Caco-2 (cell line): ENCODE measurements around the gene TBC1D8. TPM values are rescaled to one million over a fixed set of nuclear protein-coding genes. Genes with fewer than 3 reads are reported as not detected.

Experiments used
- BruUV-seq: library from RNA; stranded (reverse); fragments of 400-500 nt; replicated peaks from 2 replicates; lab custom pipeline; 2021; lab: Mats Ljungman, UMichigan
- CTCF ChIA-PET: fragments of 300-600 bp; sonication (Branson Sonifier 250); formaldehyde crosslinking; loops from one replicate; lab custom pipeline; 2022; ENCODE audit warnings: antibody characterized with exemption; lab: Charles Lee
- POLR2A ChIA-PET: fragments of 300-600 bp; sonication (Branson Sonifier 250); formaldehyde crosslinking; loops from one replicate; lab custom pipeline; 2022; ENCODE audit warnings: antibody characterized with exemption; lab: Charles Lee
- DNase-seq, 2 experiments: peaks; one replicate each; pipeline versions ENCODE4 v3.0.0 to v3.0.0-alpha.2; 2020 to 2022
- H3K27me3 ChIP-seq: replicated peaks from 2 replicates; pipeline ENCODE4 v1.6.0; 2011; ENCODE audit warnings: low read length; ENCODE audit not compliant: control insufficient read depth, insufficient read depth
- H3K36me3 ChIP-seq: 2 replicates; pipeline ENCODE4 v1.5.1; 2011; ENCODE audit warnings: low read length; ENCODE audit not compliant: control insufficient read depth, insufficient read depth
- H3K4me1 ChIP-seq: fragments of 250-450 bp; sonication (Bioruptor Pico); 2 replicates; pipeline ENCODE4 v1.5.1; 2020; ENCODE audit warnings: mild to moderate bottlenecking
- H3K4me3 ChIP-seq: 2 replicates; pipeline ENCODE4 v1.5.1; 2011; ENCODE audit warnings: low read depth, mild to moderate bottlenecking, control low read depth, low read length
- H3K9me3 ChIP-seq: fragments of 250-450 bp; sonication (Bioruptor Pico); 2 replicates; pipeline ENCODE4 v1.5.1; 2020; ENCODE audit warnings: mild to moderate bottlenecking, moderate library complexity
- H3K27ac Mint-ChIP-seq: one replicate; pipeline ENCODE4 v1.8.0; 2022; ENCODE audit warnings: mixed read lengths; ENCODE audit not compliant: unreplicated experiment
- H3K27me3 Mint-ChIP-seq: one replicate; pipeline ENCODE4 v1.8.0; 2022; ENCODE audit warnings: mixed read lengths; ENCODE audit not compliant: insufficient read depth, unreplicated experiment
- H3K36me3 Mint-ChIP-seq: one replicate; pipeline ENCODE4 v1.8.0; 2022; ENCODE audit warnings: mild to moderate bottlenecking, mixed read lengths; ENCODE audit not compliant: insufficient read depth, unreplicated experiment
- H3K4me1 Mint-ChIP-seq: one replicate; pipeline ENCODE4 v1.8.0; 2022; ENCODE audit warnings: low read depth, mixed read lengths; ENCODE audit not compliant: unreplicated experiment
- H3K4me3 Mint-ChIP-seq: one replicate; pipeline ENCODE4 v1.8.0; 2022; ENCODE audit warnings: mild to moderate bottlenecking, moderate library complexity, mixed read lengths; ENCODE audit not compliant: unreplicated experiment
- H3K9me3 Mint-ChIP-seq: one replicate; pipeline ENCODE4 v1.8.0; 2022; ENCODE audit warnings: mixed read lengths; ENCODE audit not compliant: unreplicated experiment
- intact Hi-C: fragments of 100-400 bp; cut with micrococcal nuclease; formaldehyde crosslinking; loops from one replicate; pipeline ENCODE4 v1.10.0; 2022; ENCODE audit not compliant: unreplicated experiment
- total RNA-seq: library from RNA; stranded (reverse); gene quantifications from 2 replicates; pipeline ENCODE4 v1.2.3, GENCODE V29; 2022
- TF ChIP-seq, protein P1 (sequence below), 2 experiments: fragments of 200-600 bp in 1 of 2; IDR thresholded peaks; 1 replicate in 1 of 2; 2 replicates in 1 of 2; pipeline versions ENCODE4 v1.5.1 to v1.8.0; 2011 to 2022; ENCODE audit warnings: antibody characterized with exemption in 1 of 2, control low read depth in 1 of 2, inconsistent platforms in 1 of 2, low read depth in 1 of 2, low read length in 1 of 2, mild to moderate bottlenecking in 1 of 2, moderate library complexity in 1 of 2; ENCODE audit not compliant: insufficient read depth in 1 of 2, severe bottlenecking in 1 of 2, unreplicated experiment in 1 of 2

Gene TBC1D8
- total RNA-seq, 1 experiment from 2014 or later: 29.5 TPM

DNA sequence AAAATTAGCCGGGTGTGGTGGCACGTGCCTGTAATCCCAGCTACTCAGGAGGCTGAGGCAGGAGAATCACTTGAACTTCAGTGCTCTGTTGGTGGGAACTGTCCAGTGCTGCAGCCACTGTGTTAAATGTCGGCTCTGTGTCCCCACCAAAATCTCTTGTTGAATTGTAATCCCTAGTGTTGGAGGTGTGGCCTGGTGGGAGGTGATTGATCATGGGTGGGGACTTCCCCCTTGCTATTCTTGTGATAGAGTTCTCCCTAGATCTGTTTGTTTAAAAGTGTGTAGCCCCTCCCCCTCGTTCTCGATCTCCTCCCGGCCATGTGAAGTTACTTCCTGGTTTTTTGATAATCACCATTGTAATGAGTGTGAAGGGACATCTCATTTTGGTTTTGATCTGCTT, 158.9 kb downstream of the TBC1D8 start:
- intact Hi-C loops: no loop called here
- ChIA-PET CTCF (no interaction called here), POLR2A (no interaction called here)
- H3K4me3 Mint-ChIP-seq: no peak overlapping the region
- DNase-seq: no peak
- no peaks in the 10 kb centered on the region for H3K27me3 ChIP-seq
- H3K36me3 Mint-ChIP-seq: no peaks in the 10 kb centered on the region
- H3K27ac Mint-ChIP-seq: no peak overlapping the region
- TF ChIP-seq, protein P1, sequence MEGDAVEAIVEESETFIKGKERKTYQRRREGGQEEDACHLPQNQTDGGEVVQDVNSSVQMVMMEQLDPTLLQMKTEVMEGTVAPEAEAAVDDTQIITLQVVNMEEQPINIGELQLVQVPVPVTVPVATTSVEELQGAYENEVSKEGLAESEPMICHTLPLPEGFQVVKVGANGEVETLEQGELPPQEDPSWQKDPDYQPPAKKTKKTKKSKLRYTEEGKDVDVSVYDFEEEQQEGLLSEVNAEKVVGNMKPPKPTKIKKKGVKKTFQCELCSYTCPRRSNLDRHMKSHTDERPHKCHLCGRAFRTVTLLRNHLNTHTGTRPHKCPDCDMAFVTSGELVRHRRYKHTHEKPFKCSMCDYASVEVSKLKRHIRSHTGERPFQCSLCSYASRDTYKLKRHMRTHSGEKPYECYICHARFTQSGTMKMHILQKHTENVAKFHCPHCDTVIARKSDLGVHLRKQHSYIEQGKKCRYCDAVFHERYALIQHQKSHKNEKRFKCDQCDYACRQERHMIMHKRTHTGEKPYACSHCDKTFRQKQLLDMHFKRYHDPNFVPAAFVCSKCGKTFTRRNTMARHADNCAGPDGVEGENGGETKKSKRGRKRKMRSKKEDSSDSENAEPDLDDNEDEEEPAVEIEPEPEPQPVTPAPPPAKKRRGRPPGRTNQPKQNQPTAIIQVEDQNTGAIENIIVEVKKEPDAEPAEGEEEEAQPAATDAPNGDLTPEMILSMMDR (IDR thresholded peaks at IDR 0.05; ENCODE audit: insufficient read depth in 1 of 2, low read depth in 1 of 2, low read length in 1 of 2, severe bottlenecking in 1 of 2, unreplicated experiment in 1 of 2): no peak
- no peak overlapping the region for H3K4me3 ChIP-seq
- no peaks in the 10 kb centered on the region for H3K4me1 ChIP-seq
- H3K27me3 Mint-ChIP-seq: no peaks in the 10 kb centered on the region
- no peaks in the 10 kb centered on the region for H3K9me3 ChIP-seq
- H3K4me1 Mint-ChIP-seq: no peaks in the 10 kb centered on the region
- no TSS peak for BruUV-seq
- no peaks in the 10 kb centered on the region for H3K36me3 ChIP-seq
- no peaks in the 10 kb centered on the region for H3K9me3 Mint-ChIP-seq

DNA sequence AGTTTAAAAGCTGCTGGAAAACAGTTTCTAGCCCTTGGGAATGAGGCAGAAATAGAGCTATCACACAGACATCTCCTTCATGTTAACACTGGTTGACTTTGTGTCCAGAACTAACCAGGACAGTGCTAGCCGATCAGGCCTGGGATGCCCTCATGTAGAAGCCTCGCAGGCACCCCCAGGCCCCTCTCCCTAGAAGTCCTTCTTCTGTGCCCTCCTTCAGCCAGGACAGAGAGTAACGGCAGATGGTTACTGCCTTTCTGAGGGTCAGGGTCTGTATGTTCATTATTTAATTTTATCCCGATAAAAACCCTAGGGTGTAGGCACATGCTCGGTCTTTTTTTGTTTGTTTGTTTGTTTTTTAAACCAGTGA, 159.8 kb downstream of the TBC1D8 start:
- Mint-ChIP-seq H3K27me3 (no peaks in the 10 kb centered on the region), H3K4me1 (no peaks in the 10 kb centered on the region), H3K9me3 (no peaks in the 10 kb centered on the region), H3K36me3 (no peaks in the 10 kb centered on the region), H3K4me3 (no peak overlapping the region), H3K27ac (no peak overlapping the region)
- BruUV-seq: no TSS peak
- H3K36me3 ChIP-seq: no peaks in the 10 kb centered on the region
- ChIA-PET CTCF (no interaction called here), POLR2A (no interaction called here)
- intact Hi-C loops: no loop called here
- H3K27me3 ChIP-seq: no peaks in the 10 kb centered on the region
- no peaks in the 10 kb centered on the region for H3K4me1 ChIP-seq
- TF ChIP-seq, protein P1 (IDR thresholded peaks at IDR 0.05; ENCODE audit: insufficient read depth in 1 of 2, low read depth in 1 of 2, low read length in 1 of 2, severe bottlenecking in 1 of 2, unreplicated experiment in 1 of 2): no peak
- DNase-seq: no peak
- no peak overlapping the region for H3K4me3 ChIP-seq
- H3K9me3 ChIP-seq: no peaks in the 10 kb centered on the region

DNA sequence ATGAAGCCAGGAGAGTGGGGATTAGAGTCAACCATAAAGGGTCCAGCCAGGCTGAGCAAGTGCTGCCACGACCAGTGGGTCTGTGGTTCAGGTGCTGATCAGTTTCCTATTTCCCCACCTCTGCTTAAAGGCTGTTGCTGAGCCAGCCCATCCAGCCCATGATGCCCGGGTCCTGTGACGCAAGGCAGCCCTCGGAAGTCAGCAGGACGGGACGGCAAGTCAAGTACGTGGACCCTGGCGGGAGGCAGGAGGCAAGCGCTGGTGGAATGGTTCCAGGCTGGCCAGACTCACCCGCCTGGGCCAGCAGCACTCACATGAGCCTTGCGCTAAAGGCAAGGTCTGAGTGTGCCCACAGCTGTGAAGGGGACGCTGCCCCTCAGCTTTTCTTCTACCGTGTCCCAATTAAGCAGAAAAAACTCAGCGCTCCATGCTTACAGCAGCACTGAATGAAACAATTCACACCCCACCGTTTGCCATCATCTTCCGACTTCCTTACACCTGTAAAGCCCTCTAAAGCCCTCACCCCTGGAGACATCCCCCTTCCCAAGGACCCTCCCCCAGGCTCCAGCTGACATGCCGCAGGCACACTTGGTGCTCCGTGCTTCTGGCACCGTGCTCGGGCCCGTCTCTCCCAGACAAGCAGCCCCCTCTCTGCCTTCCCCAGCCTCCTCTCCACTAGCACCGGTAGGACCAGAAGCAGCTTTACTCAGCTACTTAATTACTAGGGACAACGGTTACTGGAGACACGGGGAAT, 160.4 kb downstream of the TBC1D8 start:
- Histone ChIP-seq H3K4me3 (no peak overlapping the region), H3K4me1 (no peaks in the 10 kb centered on the region), H3K36me3 (no peaks in the 10 kb centered on the region), H3K9me3 (no peaks in the 10 kb centered on the region), H3K27me3 (no peaks in the 10 kb centered on the region)
- Mint-ChIP-seq H3K36me3 (no peaks in the 10 kb centered on the region), H3K27ac (no peak overlapping the region), H3K4me3 (no peak overlapping the region), H3K4me1 (no peaks in the 10 kb centered on the region), H3K27me3 (no peaks in the 10 kb centered on the region), H3K9me3 (no peaks in the 10 kb centered on the region)
- intact Hi-C loops: no loop called here
- BruUV-seq: no TSS peak
- ChIA-PET CTCF (interaction anchor here (0.6 kb wide), 1 partner anchor 127 kb away, joined by 3 read pairs; no protein-coding TSS in a partner anchor), POLR2A (no interaction called here)
- DNase-seq: no peak
- TF ChIP-seq, protein P1 (IDR thresholded peaks at IDR 0.05; ENCODE audit: insufficient read depth in 1 of 2, low read depth in 1 of 2, low read length in 1 of 2, severe bottlenecking in 1 of 2, unreplicated experiment in 1 of 2): no peak
